CD4-positive, alpha-beta T cell treated with Interleukin-4 for 4 hours (primary cell): ENCODE measurements around the gene RBM44.
"Not testable (repeated sequence)": the region's sequence is repeated elsewhere in the genome, so short reads cannot be mapped to it uniquely, and the experiment has no call there.

Experiments
- DNase-seq: peaks from one replicate; pipeline ENCODE4 v3.0.0-alpha.2; 2020

RBM44 gene

GRCh38 chr2:237798236-237799059 lies at the start of gene RBM44:
Gene RBM44, plus strand, starts transcription at chr2:237798779. Its CDS starts 14,831 bp downstream, at chr2:237813610.
- no peak for DNase-seq

GRCh38 chr2:237749002-237749401 lies 49.6 kb upstream of the RBM44 start:
- DNase-seq, result no peak

- DNase-seq, result no peak
Measured at GRCh38 chr2:237749961-237750360, 48.6 kb upstream of the RBM44 start.

- not testable (repeated sequence) for DNase-seq
Measured at GRCh38 chr2:237750441-237750840, 48.1 kb upstream of the RBM44 start.

GRCh38 chr2:237752761-237753165 lies 45.8 kb upstream of the RBM44 start:
- peak; percentile 54 for DNase-seq

- no peak for DNase-seq
Measured at GRCh38 chr2:237754182-237754581, 44.4 kb upstream of the RBM44 start.

- DNase-seq, result no peak
Measured at GRCh38 chr2:237754626-237755248, 43.8 kb upstream of the RBM44 start.

- DNase-seq, result no peak
Measured at GRCh38 chr2:237757616-237758015, 41.0 kb upstream of the RBM44 start.

- no peak for DNase-seq
Measured at GRCh38 chr2:237758185-237758584, 40.4 kb upstream of the RBM44 start.

GRCh38 chr2:237759176-237759575 lies 39.4 kb upstream of the RBM44 start:
- DNase-seq, result no peak

GRCh38 chr2:237760506-237761502 lies 37.8 kb upstream of the RBM44 start:
- no peak for DNase-seq

- not testable (repeated sequence) for DNase-seq
Measured at GRCh38 chr2:237762291-237763182, 36.0 kb upstream of the RBM44 start.

GRCh38 chr2:237763812-237764211 lies 34.8 kb upstream of the RBM44 start:
- no peak for DNase-seq

- not testable (repeated sequence) for DNase-seq
Measured at GRCh38 chr2:237765122-237765521, 33.5 kb upstream of the RBM44 start.

- DNase-seq, result no peak
Measured at GRCh38 chr2:237765875-237766274, 32.7 kb upstream of the RBM44 start.

- no peak for DNase-seq
Measured at GRCh38 chr2:237766340-237766739, 32.2 kb upstream of the RBM44 start.

- DNase-seq, result no peak
Measured at GRCh38 chr2:237772513-237772912, 26.1 kb upstream of the RBM44 start.

- DNase-seq, result no peak
Measured at GRCh38 chr2:237773826-237774225, 24.8 kb upstream of the RBM44 start.

- DNase-seq, result peak; percentile 49
Measured at GRCh38 chr2:237774811-237775553, 23.6 kb upstream of the RBM44 start.

GRCh38 chr2:237779521-237779920 lies 19.1 kb upstream of the RBM44 start:
- no peak for DNase-seq

GRCh38 chr2:237782181-237782580 lies 16.4 kb upstream of the RBM44 start:
- no peak for DNase-seq
